Measurements from ENCODE around the gene SCAF8.

Gene SCAF8

DNA sequence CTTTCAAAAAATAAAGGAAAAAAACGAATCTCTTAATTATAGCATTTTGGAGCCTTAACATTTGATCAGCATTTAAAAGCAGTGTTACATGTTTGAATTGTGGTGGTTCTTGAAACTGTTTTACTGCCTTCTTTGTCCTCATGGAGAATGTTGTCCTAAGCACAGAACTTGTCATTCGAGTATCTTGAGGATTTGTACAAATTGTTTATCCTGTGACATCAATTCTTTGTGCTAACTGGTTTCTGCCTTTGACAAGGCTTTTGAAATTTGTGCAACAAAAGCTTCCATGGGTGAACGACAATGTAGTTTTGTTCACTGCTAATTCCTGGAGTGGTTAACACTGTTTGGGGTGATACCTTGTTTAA lies 130.8 kb downstream of the SCAF8 start:
- DNase-seq (ENCODE audit: low read depth): no peak
- TF ChIP-seq, protein P1, sequence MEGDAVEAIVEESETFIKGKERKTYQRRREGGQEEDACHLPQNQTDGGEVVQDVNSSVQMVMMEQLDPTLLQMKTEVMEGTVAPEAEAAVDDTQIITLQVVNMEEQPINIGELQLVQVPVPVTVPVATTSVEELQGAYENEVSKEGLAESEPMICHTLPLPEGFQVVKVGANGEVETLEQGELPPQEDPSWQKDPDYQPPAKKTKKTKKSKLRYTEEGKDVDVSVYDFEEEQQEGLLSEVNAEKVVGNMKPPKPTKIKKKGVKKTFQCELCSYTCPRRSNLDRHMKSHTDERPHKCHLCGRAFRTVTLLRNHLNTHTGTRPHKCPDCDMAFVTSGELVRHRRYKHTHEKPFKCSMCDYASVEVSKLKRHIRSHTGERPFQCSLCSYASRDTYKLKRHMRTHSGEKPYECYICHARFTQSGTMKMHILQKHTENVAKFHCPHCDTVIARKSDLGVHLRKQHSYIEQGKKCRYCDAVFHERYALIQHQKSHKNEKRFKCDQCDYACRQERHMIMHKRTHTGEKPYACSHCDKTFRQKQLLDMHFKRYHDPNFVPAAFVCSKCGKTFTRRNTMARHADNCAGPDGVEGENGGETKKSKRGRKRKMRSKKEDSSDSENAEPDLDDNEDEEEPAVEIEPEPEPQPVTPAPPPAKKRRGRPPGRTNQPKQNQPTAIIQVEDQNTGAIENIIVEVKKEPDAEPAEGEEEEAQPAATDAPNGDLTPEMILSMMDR (IDR thresholded peaks at IDR 0.05; ENCODE audit: low read length, missing control alignments): no peak
- no peak overlapping the region for H3K4me3 ChIP-seq (replicated peaks; ENCODE audit: low read depth, low read length)

DNA sequence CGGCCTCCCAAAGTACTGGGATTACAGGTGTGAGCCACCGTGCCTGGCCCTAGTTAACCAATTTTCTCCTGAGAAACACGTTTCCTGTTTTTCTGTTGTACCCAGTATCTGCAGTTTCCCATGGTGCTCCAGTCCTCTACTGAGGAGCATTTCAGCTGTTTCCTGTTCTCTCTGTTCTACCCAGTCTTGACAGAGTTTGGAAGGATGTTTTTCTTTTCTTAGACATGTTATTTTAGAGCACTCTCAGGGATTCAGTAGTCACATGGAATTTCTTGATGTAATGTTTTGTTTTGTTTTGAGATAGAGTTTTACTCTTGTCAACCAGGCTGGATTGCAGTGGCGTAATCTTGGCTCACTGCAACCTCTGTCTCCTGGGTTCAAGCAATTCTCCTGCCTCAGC lies 132.1 kb downstream of the SCAF8 start:
- H3K4me3 ChIP-seq (replicated peaks; ENCODE audit: low read depth, low read length): no peak overlapping the region
- peak; percentile 64 for DNase-seq (ENCODE audit: low read depth)
- TF ChIP-seq, protein P1 (IDR thresholded peaks at IDR 0.05; ENCODE audit: low read length, missing control alignments): no peak

DNA sequence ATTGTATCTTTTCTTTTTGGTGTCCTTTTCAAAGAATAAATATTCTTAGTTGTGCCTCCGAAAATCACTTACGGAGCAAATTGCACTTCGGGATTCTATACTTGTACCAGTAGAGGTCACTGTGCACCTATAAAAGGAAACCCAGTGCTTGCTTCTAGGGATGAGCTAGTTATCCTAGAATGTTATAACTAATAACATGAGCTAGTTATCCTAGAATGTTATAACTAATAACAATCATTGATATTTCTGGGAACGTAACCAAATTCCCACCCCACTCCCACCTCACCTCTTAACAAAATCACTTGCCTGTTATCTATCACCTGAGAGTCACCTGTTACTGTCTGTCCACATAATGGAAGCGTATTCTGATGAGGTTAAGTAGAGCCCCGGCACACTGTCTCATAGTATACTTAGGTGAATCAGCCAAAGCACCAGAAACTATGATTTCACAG lies 135.0 kb downstream of the SCAF8 start:
- TF ChIP-seq, protein P1 (IDR thresholded peaks at IDR 0.05; ENCODE audit: low read length, missing control alignments): peak; percentile 72
- DNase-seq (ENCODE audit: low read depth): peak; percentile 76
- H3K4me3 ChIP-seq (replicated peaks; ENCODE audit: low read depth, low read length): no peak overlapping the region

DNA sequence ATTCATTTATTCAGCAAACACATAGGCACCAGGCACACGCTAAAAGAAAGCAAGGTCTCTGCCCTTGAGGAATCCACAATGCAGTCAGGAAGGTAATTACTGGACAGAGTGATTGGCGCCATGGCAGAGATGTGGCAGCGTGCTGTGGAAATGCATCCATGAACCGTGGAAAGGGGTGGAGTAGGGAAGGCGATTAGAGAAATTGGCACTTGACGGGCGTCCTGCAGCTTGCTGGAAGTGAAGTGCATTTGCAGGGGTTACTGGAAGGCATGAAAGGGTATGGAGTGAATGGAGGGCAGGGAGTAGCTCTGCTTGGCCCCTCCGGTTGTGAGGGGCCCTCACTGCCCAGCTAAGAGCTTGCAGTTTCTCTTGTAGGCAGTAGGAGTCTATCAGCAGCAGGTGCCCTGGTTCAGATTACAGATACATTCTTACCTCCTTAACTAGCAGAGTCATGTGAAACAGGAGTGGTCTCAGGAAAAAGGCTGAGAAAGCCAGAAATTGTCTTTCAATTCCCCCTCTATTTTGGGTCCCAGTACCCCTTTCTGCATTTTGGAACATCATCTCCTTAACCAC lies 139.4 kb downstream of the SCAF8 start:
- H3K4me3 ChIP-seq (replicated peaks; ENCODE audit: low read depth, low read length): no peak overlapping the region
- TF ChIP-seq, protein P1 (IDR thresholded peaks at IDR 0.05; ENCODE audit: low read length, missing control alignments): no peak
- DNase-seq (ENCODE audit: low read depth): no peak

DNA sequence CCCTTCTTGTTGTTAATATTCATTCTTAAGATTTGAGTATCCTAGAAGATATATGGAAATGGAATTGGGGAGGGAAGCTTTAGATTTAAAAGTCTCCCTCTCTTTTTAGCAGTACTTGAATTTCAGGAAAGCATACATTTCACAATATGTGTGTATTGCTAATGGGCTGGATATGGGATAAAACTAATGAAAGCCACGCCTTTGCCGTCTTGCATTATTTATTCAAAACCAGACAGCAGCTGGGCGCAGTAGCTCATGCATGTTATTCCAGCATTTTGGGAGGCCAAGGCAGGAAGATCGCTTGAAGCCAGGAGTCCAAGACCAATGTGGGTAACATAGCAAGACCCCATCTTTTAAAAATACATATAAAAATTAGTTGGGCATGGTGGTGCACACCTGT lies 140.3 kb downstream of the SCAF8 start:
- no peak overlapping the region for H3K4me3 ChIP-seq (replicated peaks; ENCODE audit: low read depth, low read length)
- DNase-seq (ENCODE audit: low read depth): no peak
- TF ChIP-seq, protein P1 (IDR thresholded peaks at IDR 0.05; ENCODE audit: low read length, missing control alignments): no peak

DNA sequence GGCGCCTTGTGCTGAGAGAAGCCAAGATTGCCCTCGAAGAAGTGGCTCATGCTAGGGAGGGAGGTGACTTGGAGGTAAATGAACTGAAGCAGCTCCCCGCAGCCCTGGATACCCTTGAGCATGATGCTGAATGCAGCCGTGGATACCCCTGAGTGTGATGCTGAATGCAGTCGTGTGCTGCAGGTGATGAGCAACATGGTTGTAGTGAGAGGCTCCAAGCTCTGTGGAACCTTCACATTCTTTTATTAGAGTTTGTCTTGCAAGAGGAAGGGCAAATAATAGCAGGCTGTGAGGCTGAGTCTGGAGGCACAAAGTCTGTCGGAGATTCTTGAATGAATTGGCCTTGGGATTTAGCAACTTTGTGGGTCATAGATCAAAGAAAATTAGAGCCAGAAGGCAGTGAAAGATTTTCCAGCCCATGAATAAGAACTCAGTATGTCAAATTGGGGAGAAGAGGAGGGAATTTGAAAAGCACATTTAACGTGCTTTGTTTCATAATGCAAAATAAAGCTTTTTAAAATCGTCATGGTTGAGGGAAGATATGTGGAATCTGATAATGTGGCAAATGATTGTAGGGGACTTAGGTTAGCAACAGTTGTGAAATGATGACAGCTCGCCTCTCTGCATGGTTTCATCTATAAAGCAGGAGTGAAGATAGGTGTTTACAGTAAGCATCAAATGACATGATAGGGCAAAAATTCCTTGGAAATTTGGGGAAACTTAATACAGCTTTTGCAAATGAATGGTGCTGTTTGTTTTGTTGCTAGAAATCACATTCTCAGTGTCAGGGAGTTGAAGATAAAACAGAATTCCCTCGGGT lies 141.8 kb downstream of the SCAF8 start:
- no peak overlapping the region for H3K4me3 ChIP-seq (replicated peaks; ENCODE audit: low read depth, low read length)
- DNase-seq (ENCODE audit: low read depth): no peak
- TF ChIP-seq, protein P1 (IDR thresholded peaks at IDR 0.05; ENCODE audit: low read length, missing control alignments): no peak
